ENCODE results near the gene SUSD5. TPM values are rescaled to one million over a fixed set of nuclear protein-coding genes. Genes with fewer than 3 reads are reported as not detected.

Gene SUSD5
- not detected for total RNA-seq

GRCh38 chr3:33218446-33219174 is at the start of gene SUSD5:
Gene SUSD5, minus strand, starts transcription at chr3:33218810. Its CDS starts 13 bp downstream, at chr3:33218797.
- ChIA-PET POLR2A (no interaction called here), CTCF (interaction anchor here (1.0 kb wide), 1 partner anchor 87 kb away, joined by 3 read pairs; no protein-coding TSS in a partner anchor)
- H3K36me3 Mint-ChIP-seq (ENCODE audit: low read depth) = no peaks in the 10 kb centered on the region
- H3K27ac Mint-ChIP-seq = no peak within 1 kb of the TSS
- H3K27me3 Mint-ChIP-seq (ENCODE audit: low read depth) = peaks cover 60% of the 10 kb centered on the region
- no peak within 1 kb of the TSS for H3K4me3 Mint-ChIP-seq
- no peaks in the 10 kb centered on the region for H3K9me3 Mint-ChIP-seq (ENCODE audit: insufficient read depth)
- ATAC-seq (no peak), DNase-seq (no peak)
- H3K4me1 Mint-ChIP-seq (ENCODE audit: low read depth) = peaks cover 4% of the 10 kb centered on the region

GRCh38 chr3:33260104-33260503 is 41.5 kb upstream of the SUSD5 start:
- Mint-ChIP-seq H3K27me3 (ENCODE audit: low read depth) (peaks cover 23% of the 10 kb centered on the region), H3K36me3 (ENCODE audit: low read depth) (no peaks in the 10 kb centered on the region), H3K9me3 (ENCODE audit: insufficient read depth) (peaks cover 3% of the 10 kb centered on the region), H3K27ac (no peak overlapping the region), H3K4me3 (no peak overlapping the region), H3K4me1 (ENCODE audit: low read depth) (no peaks in the 10 kb centered on the region)
- DNase-seq = no peak
- ATAC-seq = no peak
- CTCF ChIA-PET = no interaction called here
- POLR2A ChIA-PET = no interaction called here

GRCh38 chr3:33256249-33256648 is 37.6 kb upstream of the SUSD5 start:
- Mint-ChIP-seq H3K27ac (no peak overlapping the region), H3K36me3 (ENCODE audit: low read depth) (no peaks in the 10 kb centered on the region), H3K27me3 (ENCODE audit: low read depth) (peaks cover 7% of the 10 kb centered on the region), H3K9me3 (ENCODE audit: insufficient read depth) (no peaks in the 10 kb centered on the region), H3K4me3 (no peak overlapping the region), H3K4me1 (ENCODE audit: low read depth) (no peaks in the 10 kb centered on the region)
- POLR2A ChIA-PET = interaction anchor here (0.6 kb wide), 1 partner anchor 125 kb away, joined by 3 read pairs; no protein-coding TSS in a partner anchor
- no peak for DNase-seq
- CTCF ChIA-PET = no interaction called here
- no peak for ATAC-seq

- peaks cover 11% of the 10 kb centered on the region for H3K27me3 Mint-ChIP-seq (ENCODE audit: low read depth)
- H3K27ac Mint-ChIP-seq = no peak overlapping the region
- no peaks in the 10 kb centered on the region for H3K4me1 Mint-ChIP-seq (ENCODE audit: low read depth)
- no peak overlapping the region for H3K4me3 Mint-ChIP-seq
- DNase-seq (no peak), ATAC-seq (no peak)
- no peaks in the 10 kb centered on the region for H3K36me3 Mint-ChIP-seq (ENCODE audit: low read depth)
- ChIA-PET CTCF (no interaction called here), POLR2A (no interaction called here)
- no peaks in the 10 kb centered on the region for H3K9me3 Mint-ChIP-seq (ENCODE audit: insufficient read depth)
These were observed 32.1 kb upstream of the SUSD5 start for GRCh38 chr3:33250712-33251111.

GRCh38 chr3:33246786-33247185 is 28.2 kb upstream of the SUSD5 start:
- H3K27ac Mint-ChIP-seq = no peak overlapping the region
- no peaks in the 10 kb centered on the region for H3K36me3 Mint-ChIP-seq (ENCODE audit: low read depth)
- POLR2A ChIA-PET = no interaction called here
- no peak overlapping the region for H3K4me3 Mint-ChIP-seq
- CTCF ChIA-PET = no interaction called here
- no peaks in the 10 kb centered on the region for H3K9me3 Mint-ChIP-seq (ENCODE audit: insufficient read depth)
- H3K4me1 Mint-ChIP-seq (ENCODE audit: low read depth) = no peaks in the 10 kb centered on the region
- no peak for DNase-seq
- peaks cover 19% of the 10 kb centered on the region for H3K27me3 Mint-ChIP-seq (ENCODE audit: low read depth)
- ATAC-seq = no peak

- Mint-ChIP-seq H3K36me3 (ENCODE audit: low read depth) (no peaks in the 10 kb centered on the region), H3K4me1 (ENCODE audit: low read depth) (no peaks in the 10 kb centered on the region), H3K27me3 (ENCODE audit: low read depth) (peaks cover 22% of the 10 kb centered on the region), H3K9me3 (ENCODE audit: insufficient read depth) (no peaks in the 10 kb centered on the region), H3K4me3 (no peak overlapping the region), H3K27ac (no peak overlapping the region)
- CTCF ChIA-PET = no interaction called here
- POLR2A ChIA-PET = no interaction called here
- no peak for DNase-seq
- no peak for ATAC-seq
These were observed 21.7 kb upstream of the SUSD5 start for GRCh38 chr3:33240261-33240660.

- H3K36me3 Mint-ChIP-seq (ENCODE audit: low read depth) = no peaks in the 10 kb centered on the region
- DNase-seq (no peak), ATAC-seq (no peak)
- POLR2A ChIA-PET = no interaction called here
- H3K27ac Mint-ChIP-seq = no peak overlapping the region
- CTCF ChIA-PET = no interaction called here
- H3K4me1 Mint-ChIP-seq (ENCODE audit: low read depth) = no peaks in the 10 kb centered on the region
- no peaks in the 10 kb centered on the region for H3K9me3 Mint-ChIP-seq (ENCODE audit: insufficient read depth)
- H3K27me3 Mint-ChIP-seq (ENCODE audit: low read depth) = peaks cover 21% of the 10 kb centered on the region
- H3K4me3 Mint-ChIP-seq = no peak overlapping the region
These were observed 20.3 kb upstream of the SUSD5 start for GRCh38 chr3:33238923-33239322.

GRCh38 chr3:33237439-33237838 is 18.8 kb upstream of the SUSD5 start:
- Mint-ChIP-seq H3K27ac (no peak overlapping the region), H3K36me3 (ENCODE audit: low read depth) (no peaks in the 10 kb centered on the region), H3K27me3 (ENCODE audit: low read depth) (peaks cover 17% of the 10 kb centered on the region), H3K9me3 (ENCODE audit: insufficient read depth) (no peaks in the 10 kb centered on the region), H3K4me3 (no peak overlapping the region), H3K4me1 (ENCODE audit: low read depth) (no peaks in the 10 kb centered on the region)
- ChIA-PET CTCF (no interaction called here), POLR2A (no interaction called here)
- no peak for ATAC-seq
- no peak for DNase-seq

GRCh38 chr3:33236005-33236404 is 17.4 kb upstream of the SUSD5 start:
- DNase-seq (no peak), ATAC-seq (no peak)
- Mint-ChIP-seq H3K9me3 (ENCODE audit: insufficient read depth) (no peaks in the 10 kb centered on the region), H3K27ac (no peak overlapping the region), H3K36me3 (ENCODE audit: low read depth) (no peaks in the 10 kb centered on the region), H3K4me1 (ENCODE audit: low read depth) (no peaks in the 10 kb centered on the region), H3K4me3 (no peak overlapping the region), H3K27me3 (ENCODE audit: low read depth) (peaks cover 19% of the 10 kb centered on the region)
- ChIA-PET POLR2A (no interaction called here), CTCF (interaction anchor here (0.6 to 1.3 kb wide), 2 partner anchors 11 to 28 kb away, joined by 3 read pairs; no protein-coding TSS in a partner anchor)

GRCh38 chr3:33233884-33234283 is 15.3 kb upstream of the SUSD5 start:
- DNase-seq (no peak), ATAC-seq (no peak)
- Mint-ChIP-seq H3K4me1 (ENCODE audit: low read depth) (no peaks in the 10 kb centered on the region), H3K27me3 (ENCODE audit: low read depth) (peaks cover 11% of the 10 kb centered on the region), H3K27ac (no peak overlapping the region), H3K36me3 (ENCODE audit: low read depth) (no peaks in the 10 kb centered on the region), H3K4me3 (no peak overlapping the region), H3K9me3 (ENCODE audit: insufficient read depth) (no peaks in the 10 kb centered on the region)
- ChIA-PET POLR2A (no interaction called here), CTCF (interaction anchor here (1.3 kb wide), 1 partner anchor 102 kb away, joined by 5 read pairs; no protein-coding TSS in a partner anchor)

GRCh38 chr3:33231756-33232465 is 13.3 kb upstream of the SUSD5 start:
- Mint-ChIP-seq H3K27ac (no peak overlapping the region), H3K9me3 (ENCODE audit: insufficient read depth) (no peaks in the 10 kb centered on the region), H3K36me3 (ENCODE audit: low read depth) (no peaks in the 10 kb centered on the region), H3K27me3 (ENCODE audit: low read depth) (peaks cover 13% of the 10 kb centered on the region), H3K4me1 (ENCODE audit: low read depth) (no peaks in the 10 kb centered on the region), H3K4me3 (no peak overlapping the region)
- POLR2A ChIA-PET = no interaction called here
- CTCF ChIA-PET = no interaction called here
- ATAC-seq = no peak
- DNase-seq = no peak

- Mint-ChIP-seq H3K9me3 (ENCODE audit: insufficient read depth) (no peaks in the 10 kb centered on the region), H3K27ac (no peak overlapping the region), H3K36me3 (ENCODE audit: low read depth) (no peaks in the 10 kb centered on the region), H3K4me1 (ENCODE audit: low read depth) (no peaks in the 10 kb centered on the region), H3K27me3 (ENCODE audit: low read depth) (peaks cover 12% of the 10 kb centered on the region), H3K4me3 (no peak overlapping the region)
- DNase-seq = no peak
- ChIA-PET POLR2A (no interaction called here), CTCF (no interaction called here)
- ATAC-seq = no peak
These were observed 11.3 kb upstream of the SUSD5 start for GRCh38 chr3:33229947-33230346.
